Stomach (tissue), 9 donors: ENCODE data around the gene IER5L. TPM values are rescaled to one million over a fixed set of nuclear protein-coding genes. Genes with fewer than 3 reads are reported as not detected.

ENCODE experiments used
- DNase-seq, 2 donors: peaks; one replicate each; pipeline versions ENCODE4 v3.0.0 to v3.0.0-alpha.2; 2013 to 2019
- H3K27ac ChIP-seq, 5 donors: fragments of 200-600 bp in 4 of 5; sonication (generic) in 4 of 5; one replicate each; pipeline ENCODE4 v1.5.1; 2013 to 2019; ENCODE audit warnings: mild to moderate bottlenecking in 1 of 5, moderate library complexity in 1 of 5
- H3K27me3 ChIP-seq, 3 donors: fragments of 200-600 bp; sonication (generic); one replicate each; pipeline ENCODE4 v1.5.1; 2017 to 2019; ENCODE audit warnings: mixed run types in 1 of 3
- H3K36me3 ChIP-seq, 4 donors: fragments of 200-600 bp; sonication (generic); 1 replicate in 3 of 4; 2 replicates in 1 of 4; pipeline ENCODE4 v1.5.1; 2016 to 2019
- H3K4me1 ChIP-seq, 4 donors: fragments of 200-600 bp; sonication (generic); one replicate each; pipeline ENCODE4 v1.5.1; 2016 to 2019
- H3K4me3 ChIP-seq, 4 donors: fragments of 200-600 bp; sonication (generic) in 3 of 4; one replicate each; pipeline ENCODE4 v1.5.1; 2016 to 2019; ENCODE audit warnings: mild to moderate bottlenecking in 1 of 4
- H3K9me3 ChIP-seq, 4 donors: fragments of 200-600 bp; sonication (generic); one replicate each; pipeline ENCODE4 v1.5.1; 2016 to 2019
- CTCF ChIP-seq, 7 experiments: fragments of 450-650 bp in 4 of 7; fragments of 200-600 bp in 3 of 7; sonication (generic) in 3 of 7; IDR thresholded peaks; one replicate each; pipeline ENCODE4 v1.5.1; 2016 to 2019; ENCODE audit warnings: antibody characterized with exemption in 7 of 7, control low read depth in 2 of 7, mild to moderate bottlenecking in 1 of 7
- EP300 ChIP-seq: sonication (generic); formaldehyde crosslinking; IDR thresholded peaks from one replicate; pipeline ENCODE4 v1.6.1; 2017; ENCODE audit warnings: antibody characterized with exemption
- POLR2A ChIP-seq, 4 donors: fragments of 450-650 bp; IDR thresholded peaks; one replicate each; pipeline ENCODE4 v1.6.1; 2016; ENCODE audit warnings: antibody characterized with exemption in 4 of 4, control low read depth in 2 of 4, mild to moderate bottlenecking in 1 of 4, moderate library complexity in 1 of 4
- POLR2AphosphoS5 ChIP-seq, 3 donors: sonication (generic); formaldehyde crosslinking; IDR thresholded peaks; one replicate each; pipeline ENCODE4 v1.6.1; 2016; ENCODE audit warnings: antibody characterized with exemption in 3 of 3
- WGBS, 5 donors: extraction: QIAGEN DNeasy Blood & Tissue Kit in 3 of 5; methylation state at CpG; one replicate each; pipeline versions ENCODE4 v1.1.5 to v1.1.7; 2013 to 2018; 5-methylcytosine and 5-hydroxymethylcytosine counted together
- intact Hi-C: fragments of 100-400 bp; cut with DNase I; formaldehyde crosslinking; loops from one replicate; pipeline ENCODE4 v1.15.1; 2023; ENCODE audit warnings: low total_unique reads
- polyA plus RNA-seq, 3 donors: library from polyadenylated mRNA; stranded (reverse); fragments of 200-250 nt; gene quantifications; one replicate each; pipeline ENCODE4 v1.2.3, GENCODE V29; 2013
- total RNA-seq, 5 donors: library from RNA; depleted of rRNA; stranded (reverse); fragments of >200 nt; gene quantifications; one replicate each; pipeline versions ENCODE4 v1.1.0 to v1.2.3, GENCODE V29; 2014 to 2016
- donor health status: healthy with polysubstance abuse.
- donor health status: Bipolar disorder and iron deficiency.
- donor health status: healthy.

IER5L gene
- total and polyA plus RNA-seq, 8 donors, result 2.6 to 30.4 (median 6.2) TPM

- no peak for TF ChIP-seq CTCF (IDR thresholded peaks at IDR 0.05)
- no peak for TF ChIP-seq EP300
- TF ChIP-seq POLR2AphosphoS5 (IDR thresholded peaks at IDR 0.05), result no peak
- no peak for TF ChIP-seq POLR2A (IDR thresholded peaks at IDR 0.05)
- Histone ChIP-seq H3K27me3 (no peaks in the 10 kb centered on the region), H3K4me1 (peaks cover 0 to 13% (median 8%) of the 10 kb centered on the region in 4 donors), H3K36me3 (no peaks in the 10 kb centered on the region), H3K4me3 (no peak overlapping the region), H3K9me3 (no peaks in the 10 kb centered on the region), H3K27ac (no peak overlapping the region)
- DNase-seq, result no peak
- 74 to 88% (median 83%) methylated on average over 11 to 15 of the region's 15 CpGs for WGBS, 5 donors
- intact Hi-C loops, result no loop called here
Measured at GRCh38 chr9:129221979-129222635, 44.0 kb upstream of the IER5L start.

- WGBS, 5 donors, result 75 to 84% (median 82%) methylated on average over 7 of the region's 7 CpGs
- intact Hi-C loops, result no loop called here
Measured at GRCh38 chr9:129221233-129221632, 43.2 kb upstream of the IER5L start.

GRCh38 chr9:129220771-129221170 is 42.7 kb upstream of the IER5L start:
- Histone ChIP-seq H3K4me1 (peaks cover 0 to 9% (median 4%) of the 10 kb centered on the region in 4 donors), H3K36me3 (no peaks in the 10 kb centered on the region), H3K4me3 (no peak overlapping the region), H3K27ac (no peak overlapping the region), H3K27me3 (no peaks in the 10 kb centered on the region), H3K9me3 (no peaks in the 10 kb centered on the region)
- intact Hi-C loops, result no loop called here
- no peak for DNase-seq
- WGBS, 5 donors, result 75 to 84% (median 82%) methylated on average over 6 of the region's 6 CpGs
- no peak for TF ChIP-seq POLR2AphosphoS5 (IDR thresholded peaks at IDR 0.05)
- no peak for TF ChIP-seq POLR2A (IDR thresholded peaks at IDR 0.05)
- TF ChIP-seq CTCF (IDR thresholded peaks at IDR 0.05), result no peak
- TF ChIP-seq EP300, result no peak

More at GRCh38 chr9:129221233-129221632, 43.2 kb upstream of the IER5L start:
- Histone ChIP-seq H3K9me3 (no peaks in the 10 kb centered on the region), H3K27me3 (no peaks in the 10 kb centered on the region), H3K4me3 (no peak overlapping the region), H3K36me3 (no peaks in the 10 kb centered on the region), H3K27ac (no peak overlapping the region), H3K4me1 (peaks cover 0 to 12% (median 8%) of the 10 kb centered on the region in 4 donors)
- TF ChIP-seq POLR2AphosphoS5 (IDR thresholded peaks at IDR 0.05) (no peak), CTCF (IDR thresholded peaks at IDR 0.05) (no peak), POLR2A (IDR thresholded peaks at IDR 0.05) (no peak), EP300 (no peak)
- DNase-seq, result no peak

- intact Hi-C loops, result no loop called here
- H3K27ac ChIP-seq, result no peak overlapping the region
- DNase-seq, result no peak
- WGBS, 5 donors, result 75 to 85% (median 80%) methylated on average over 9 of the region's 9 CpGs
- no peaks in the 10 kb centered on the region for H3K36me3 ChIP-seq
- TF ChIP-seq POLR2A (IDR thresholded peaks at IDR 0.05) (no peak), POLR2AphosphoS5 (IDR thresholded peaks at IDR 0.05) (no peak), CTCF (IDR thresholded peaks at IDR 0.05) (no peak), EP300 (no peak)
- no peak overlapping the region for H3K4me3 ChIP-seq
- no peaks in the 10 kb centered on the region for H3K27me3 ChIP-seq
- H3K4me1 ChIP-seq, result no peaks in the 10 kb centered on the region
- no peaks in the 10 kb centered on the region for H3K9me3 ChIP-seq
Measured at GRCh38 chr9:129218918-129219317, 40.9 kb upstream of the IER5L start.
